Right forelimb (tissue), 1 donor: ENCODE results near the gene PDE1C.
"Not testable (repeated sequence)": the region's sequence is repeated elsewhere in the genome, so short reads cannot be mapped to it uniquely, and the experiment has no call there.

Experiments used
- DNase-seq: peaks from one replicate; pipeline ENCODE4 v3.0.0-alpha.2; 2018

PDE1C gene

DNA sequence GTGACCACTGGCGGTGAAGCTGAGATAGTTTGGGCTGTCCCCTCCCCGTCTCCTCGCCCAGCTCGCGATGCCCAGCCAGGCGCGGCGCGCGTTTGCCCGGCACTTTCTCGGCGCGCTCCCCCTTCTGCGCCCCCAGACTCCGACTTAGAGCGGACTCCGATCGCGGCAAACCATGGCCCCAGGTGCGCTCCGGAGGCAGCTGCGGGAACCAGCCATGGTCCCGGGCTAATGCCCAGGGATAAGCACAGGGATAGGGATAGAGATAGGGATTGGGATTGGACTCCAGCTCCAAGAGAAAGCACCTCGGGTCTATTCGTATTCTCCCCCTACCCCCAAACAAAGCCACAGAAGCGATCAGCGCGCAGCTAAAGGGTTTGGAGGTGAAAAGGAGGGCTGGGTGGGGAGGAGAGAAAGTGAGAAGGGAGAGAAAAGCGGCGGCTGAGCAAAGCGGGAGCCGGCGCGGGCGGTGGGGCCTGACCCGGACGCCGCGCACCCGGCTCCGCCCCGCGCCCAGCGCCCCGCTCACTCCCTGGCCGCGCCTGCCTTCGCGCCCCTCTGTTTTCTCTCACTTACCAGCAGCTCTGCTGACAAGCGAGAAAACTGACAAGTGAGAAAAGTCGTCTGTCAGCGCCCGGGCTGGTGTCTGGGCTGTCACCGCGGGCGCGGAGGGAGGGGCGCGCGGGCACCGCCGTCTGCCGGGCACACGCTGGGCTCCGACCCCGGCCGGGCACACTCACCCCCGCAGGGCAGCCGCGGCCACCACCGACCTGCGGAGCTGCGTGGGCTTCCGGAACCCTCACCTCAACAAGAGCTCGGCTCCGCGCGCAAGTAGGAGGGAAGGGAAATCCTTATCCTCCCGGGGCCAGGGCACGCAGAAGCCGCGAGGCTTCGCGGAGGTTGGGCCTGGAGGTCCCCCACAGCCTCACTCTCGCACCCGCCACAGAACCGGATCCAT, at the start of gene PDE1C:
Gene PDE1C (minus strand): TSS at position 2 of the 955 bp plus-strand sequence.
- peak; percentile 49 for DNase-seq

DNA sequence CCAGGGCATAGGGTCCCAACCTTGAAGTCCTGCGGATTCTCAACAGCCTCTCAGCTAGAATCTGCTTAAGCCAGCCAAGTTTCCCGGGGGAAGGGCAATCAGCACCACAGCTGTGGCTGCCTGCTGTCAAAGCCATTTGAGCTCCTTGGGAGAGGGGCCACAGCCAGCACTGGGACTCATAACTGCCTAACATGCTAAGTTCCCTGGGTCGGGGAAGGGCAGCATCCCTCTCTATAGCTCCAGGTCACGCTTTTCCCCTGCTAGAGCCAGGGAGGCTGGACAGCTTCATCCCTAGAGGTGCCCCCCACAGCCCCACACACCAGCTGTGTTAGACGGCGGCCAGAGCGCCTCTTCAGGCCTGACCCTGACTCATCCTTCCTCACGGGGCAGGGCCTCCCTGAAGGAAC, 49.6 kb upstream of the PDE1C start:
- no peak for DNase-seq

DNA sequence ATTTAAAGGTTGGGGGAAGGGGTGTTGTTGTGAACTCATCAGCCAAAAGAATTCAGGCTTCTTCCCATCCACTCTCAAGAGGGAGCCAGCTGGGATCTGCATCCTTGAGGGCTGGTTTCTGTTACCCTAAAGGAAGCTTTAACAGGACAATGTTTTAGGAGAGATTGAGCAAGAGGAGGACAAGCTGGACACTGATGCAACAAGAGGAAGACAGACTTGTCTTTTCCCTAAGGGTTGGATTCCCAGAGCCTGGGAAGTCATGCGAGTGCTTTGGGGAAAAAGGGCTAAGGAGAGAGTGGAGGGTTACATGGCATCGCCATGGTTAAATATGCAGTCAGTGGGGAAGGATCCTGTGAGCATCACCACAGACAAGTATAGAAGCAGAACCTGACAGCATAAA, 47.6 kb upstream of the PDE1C start:
- DNase-seq: no peak

DNA sequence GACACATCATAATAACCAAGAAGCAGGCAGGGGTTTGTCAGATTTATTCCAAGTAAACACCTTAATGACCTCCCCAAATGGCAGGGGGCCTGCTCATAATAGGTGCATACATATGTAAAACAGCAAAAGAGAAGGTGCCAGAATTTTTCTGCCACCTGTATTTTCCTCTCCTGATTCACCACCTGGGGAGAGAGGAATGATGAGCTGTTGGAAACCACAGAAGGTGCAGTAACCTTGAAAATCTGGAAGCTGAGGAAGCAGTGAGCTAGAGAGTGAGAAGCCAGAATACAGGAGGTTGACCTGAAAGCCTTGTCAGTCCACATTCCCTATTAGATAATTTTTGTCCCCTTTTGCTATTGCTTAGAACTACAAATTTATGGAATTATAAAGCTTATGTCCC, 46.2 kb upstream of the PDE1C start:
- DNase-seq: no peak

DNA sequence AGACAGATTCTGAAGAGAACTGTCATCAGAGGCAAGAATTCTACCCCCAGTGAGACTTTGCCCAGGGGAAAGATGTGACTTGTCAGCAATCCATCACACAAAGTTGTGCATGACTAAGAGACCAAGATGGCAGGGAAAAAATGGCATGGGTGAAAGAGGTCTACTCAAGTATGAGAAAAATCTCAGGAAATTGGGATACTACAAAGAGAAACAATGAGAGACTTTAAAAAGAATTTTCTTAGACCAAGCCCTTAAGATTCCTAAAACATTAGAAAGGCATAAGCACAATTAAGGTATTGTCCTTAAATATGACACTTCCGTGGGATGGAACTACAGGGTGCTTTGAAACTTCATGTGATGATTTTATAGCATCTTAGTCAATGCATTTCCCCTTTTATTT, 45.6 kb upstream of the PDE1C start:
- DNase-seq: no peak

- DNase-seq: no peak
Measured at GRCh38 chr7:32108651-32109050, 38.4 kb upstream of the PDE1C start.

DNA sequence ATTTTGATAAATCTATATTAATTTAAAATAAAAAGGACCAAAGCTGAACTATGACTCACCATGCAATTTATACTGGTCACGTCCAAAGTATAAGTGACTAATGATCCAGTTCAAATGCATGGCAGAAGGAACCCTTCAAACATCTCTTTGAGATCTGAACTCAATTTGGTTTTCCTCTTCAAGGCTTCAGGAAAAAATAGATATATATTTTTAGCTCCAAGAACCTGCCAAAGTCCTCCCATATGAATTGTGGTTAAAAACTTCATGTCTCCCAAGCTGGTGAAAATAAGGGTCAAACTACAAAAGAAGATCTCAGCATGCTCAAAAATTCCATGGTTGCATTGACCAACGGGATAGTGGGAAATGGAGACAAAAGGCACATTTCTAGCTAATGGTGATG, 34.6 kb upstream of the PDE1C start:
- no peak for DNase-seq

DNA sequence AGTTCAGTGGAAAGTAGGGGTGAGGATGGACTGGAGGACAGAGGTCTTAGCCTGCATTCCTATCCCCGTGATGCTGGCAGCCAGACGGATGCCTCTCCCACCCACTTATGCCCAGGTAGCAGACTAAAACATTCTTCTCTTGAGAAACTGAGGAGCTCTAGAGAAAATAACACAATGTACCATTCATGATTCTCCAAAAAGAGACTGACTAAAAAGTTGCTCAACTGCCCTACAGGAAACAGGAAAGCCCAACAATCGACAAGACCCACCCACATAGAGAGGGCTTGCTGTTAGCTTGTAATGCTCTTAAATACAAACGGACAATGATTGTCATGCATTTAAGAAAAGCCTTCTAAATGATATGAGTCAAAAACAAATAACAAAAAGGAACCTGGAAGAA, 33.2 kb upstream of the PDE1C start:
- no peak for DNase-seq

- DNase-seq: no peak
Measured at GRCh38 chr7:32102432-32102873, 32.2 kb upstream of the PDE1C start.

GRCh38 chr7:32100407-32100907, 30.2 kb upstream of the PDE1C start:
- DNase-seq: no peak

DNA sequence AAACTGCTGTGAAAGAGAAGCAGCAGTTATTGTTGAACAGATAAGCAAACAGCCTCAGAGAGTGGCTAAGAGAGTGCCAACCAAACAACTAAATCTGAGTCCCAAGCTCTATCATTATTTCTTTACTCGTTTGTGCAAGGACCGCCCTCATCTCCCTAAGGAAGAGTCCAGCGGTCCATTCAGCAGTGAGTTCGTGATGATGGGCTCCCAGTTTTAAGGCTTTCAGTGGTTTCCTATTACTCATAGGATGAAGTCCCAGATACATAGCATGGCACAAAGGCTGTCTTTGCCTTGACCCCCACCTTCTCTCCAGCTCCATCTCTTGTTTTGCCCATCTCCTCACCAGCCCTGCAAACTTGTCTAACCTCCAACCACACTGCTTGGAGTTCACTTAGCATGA, 24.3 kb upstream of the PDE1C start:
- no peak for DNase-seq

- DNase-seq: no peak
Measured at GRCh38 chr7:32093415-32094408, 23.5 kb upstream of the PDE1C start.

GRCh38 chr7:32092346-32092745, 22.1 kb upstream of the PDE1C start:
- DNase-seq: no peak

GRCh38 chr7:32091608-32092210, 21.5 kb upstream of the PDE1C start:
- DNase-seq: no peak

GRCh38 chr7:32089678-32090077, 19.5 kb upstream of the PDE1C start:
- DNase-seq: no peak

DNA sequence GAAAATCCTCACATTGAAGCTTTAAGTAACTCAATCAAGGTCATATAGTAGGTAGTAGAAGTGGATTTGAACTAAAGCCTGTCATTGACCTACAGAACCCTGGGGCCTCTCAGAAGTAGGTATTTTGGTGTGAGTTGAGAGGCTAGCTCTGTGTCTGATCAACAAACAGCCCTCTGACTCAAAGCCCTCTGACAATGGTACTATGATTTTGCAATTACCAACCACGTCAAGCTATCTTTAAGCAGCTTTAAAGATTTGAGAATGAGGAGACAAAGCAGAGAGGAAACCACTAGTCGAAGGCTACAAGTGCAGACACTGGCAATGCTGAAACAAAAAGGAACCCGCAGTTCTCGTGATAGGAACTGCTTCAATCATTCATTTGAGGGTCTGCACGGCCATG, 19.0 kb upstream of the PDE1C start:
- DNase-seq: no peak

- no peak for DNase-seq
Measured at GRCh38 chr7:32088451-32088881, 18.3 kb upstream of the PDE1C start.

DNA sequence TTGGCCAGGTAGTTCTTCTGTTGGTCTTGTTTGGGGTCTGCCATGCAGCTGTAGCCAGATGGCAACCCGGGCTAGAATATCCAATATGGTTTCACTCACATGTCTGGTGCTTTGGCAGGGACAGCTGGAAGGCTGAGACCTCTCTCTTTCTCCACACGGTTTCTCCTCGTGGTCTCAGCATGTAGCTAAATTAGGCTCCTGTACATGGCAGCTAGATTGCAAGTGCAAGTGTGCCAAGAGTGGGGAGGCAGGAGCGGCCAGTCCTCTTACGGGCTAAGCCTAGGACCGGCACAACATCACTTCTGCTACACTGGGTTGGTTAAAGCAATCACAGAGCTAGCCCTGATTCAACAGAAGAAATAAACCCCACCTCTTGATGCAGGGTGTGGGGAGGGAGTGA, 9.3 kb upstream of the PDE1C start:
- no peak for DNase-seq

- DNase-seq: no peak
Measured at GRCh38 chr7:32078824-32079223, 8.6 kb upstream of the PDE1C start.

DNA sequence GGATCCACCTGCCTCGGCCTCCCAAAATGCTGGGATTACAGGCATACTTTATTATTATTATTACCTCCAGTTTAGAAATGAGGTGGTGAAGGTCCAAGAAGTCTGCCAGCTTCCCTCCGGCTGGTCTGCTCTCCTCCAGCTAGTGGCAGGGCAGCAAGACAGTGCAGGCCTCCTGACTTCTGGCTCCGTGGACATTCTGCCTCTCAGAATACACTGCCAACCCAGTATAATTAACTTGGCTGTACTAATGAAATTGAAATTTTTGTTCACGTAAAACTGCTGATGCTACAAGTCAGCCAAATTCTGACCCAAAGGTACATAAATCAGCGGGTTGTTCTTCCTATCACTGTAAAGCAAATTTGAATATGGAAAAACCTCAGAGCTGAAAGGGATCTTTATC, 7.6 kb upstream of the PDE1C start:
- DNase-seq: no peak

DNA sequence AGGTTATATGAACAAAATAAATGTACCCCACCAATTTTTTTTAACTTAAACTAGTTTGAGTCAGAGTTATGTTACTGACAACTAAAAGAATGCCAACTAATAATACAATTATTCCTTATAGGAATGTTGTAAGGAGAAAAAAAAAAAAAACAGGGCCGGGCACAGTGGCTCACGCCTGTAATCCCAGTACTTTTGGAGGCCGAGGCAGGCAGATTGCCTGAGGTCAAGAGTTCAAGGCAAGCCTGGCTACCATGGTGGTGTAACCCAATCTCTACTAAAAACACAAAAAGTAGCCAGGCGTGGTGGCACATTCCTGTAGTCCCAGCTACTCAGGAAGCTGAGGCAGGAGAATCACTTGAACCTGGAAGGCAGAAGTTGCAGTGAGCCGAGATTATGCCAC, 6.6 kb upstream of the PDE1C start:
- not testable (repeated sequence) for DNase-seq

DNA sequence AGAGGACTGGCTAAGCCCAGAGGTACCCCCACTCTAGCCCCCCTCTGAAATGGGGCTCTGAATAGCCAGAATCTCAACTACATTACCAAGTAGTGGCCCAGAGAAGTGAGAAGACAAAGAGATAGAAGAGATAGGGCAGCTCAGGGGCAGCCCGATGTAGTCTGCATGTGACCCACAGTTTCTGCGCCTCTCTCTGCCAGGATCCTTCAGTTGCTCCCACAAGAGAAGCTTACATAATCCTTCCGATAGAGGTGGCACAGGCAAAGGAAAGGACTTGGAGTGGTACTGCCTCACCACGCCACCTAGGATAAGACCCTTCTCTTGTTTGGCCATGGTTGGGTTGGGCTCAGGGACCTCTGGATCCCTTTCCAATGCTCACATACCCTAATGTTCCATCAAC, 5.4 kb upstream of the PDE1C start:
- DNase-seq: no peak
